AG04450 (cell line): ENCODE measurements around the gene CLCNKB. TPM values are rescaled to one million over a fixed set of nuclear protein-coding genes. Genes with fewer than 3 reads are reported as not detected.

Experiments used
- CTCF ChIA-PET: fragments of 300-600, 350-600 bp; formaldehyde crosslinking; extraction: SDS; loops from one replicate; lab custom pipeline; 2022; ENCODE audit warnings: antibody characterized with exemption, inconsistent platforms; lab: Charles Lee
- POLR2A ChIA-PET: fragments of 350-600 bp; formaldehyde crosslinking; extraction: SDS; loops from one replicate; lab custom pipeline; 2021; ENCODE audit warnings: antibody characterized with exemption, inconsistent platforms; lab: Yijun Ruan, JAX
- DNase-seq: peaks from one replicate; pipeline ENCODE4 v3.0.0-alpha.2; 2011; ENCODE audit warnings: low read depth, low spot score
- H3K27ac ChIP-seq: one replicate; pipeline ENCODE4 v1.5.1; 2012; ENCODE audit warnings: low read depth, low read length, control low read depth
- H3K27me3 ChIP-seq: one replicate; pipeline ENCODE4 v1.6.0; 2012; ENCODE audit warnings: low read length; ENCODE audit not compliant: control insufficient read depth, insufficient read depth
- H3K4me3 ChIP-seq: 2 replicates; pipeline ENCODE4 v1.5.1; 2011; ENCODE audit warnings: mild to moderate bottlenecking, low read depth, low read length, control low read depth
- H3K9me3 ChIP-seq: 2 replicates; pipeline ENCODE4 v1.5.1; 2012; ENCODE audit warnings: low read length; ENCODE audit not compliant: control insufficient read depth, insufficient read depth
- CTCF ChIP-seq: IDR thresholded peaks from 2 replicates; pipeline ENCODE4 v1.5.1; 2011; ENCODE audit warnings: low read depth, low read length, control low read depth, inconsistent platforms
- polyA plus RNA-seq: library from polyadenylated mRNA; depleted of rRNA; stranded (reverse); fragments of >200 nt; gene quantifications from 2 replicates; pipeline ENCODE4 v1.2.3, GENCODE V29; 2011

The CLCNKB gene
- polyA plus RNA-seq, 1 experiment: 0.21 TPM

- no peak for DNase-seq
- ChIA-PET CTCF (interaction anchor here (0.7 to 5.7 kb wide), 4 partner anchors 16 to 195 kb away, joined by 3 to 31 read pairs (median 6); no protein-coding TSS in a partner anchor), POLR2A (no interaction called here)
- H3K27me3 ChIP-seq: no peaks in the 10 kb centered on the region
- peaks cover 6% of the 10 kb centered on the region; the same call in 1 of the 2 replicates for H3K9me3 ChIP-seq
- TF ChIP-seq CTCF: no peak
- H3K27ac ChIP-seq: no peak overlapping the region
- no peak overlapping the region for H3K4me3 ChIP-seq
These were observed 32.7 kb upstream of the CLCNKB start for GRCh38 chr1:16010837-16011236.

- peaks cover 6% of the 10 kb centered on the region; the same call in 1 of the 2 replicates for H3K9me3 ChIP-seq
- CTCF ChIA-PET: interaction anchor here (0.8 kb wide), 2 partner anchors 42 to 197 kb away, joined by 3 to 4 read pairs; no protein-coding TSS in a partner anchor
- no peak overlapping the region for H3K4me3 ChIP-seq
- DNase-seq: no peak
- POLR2A ChIA-PET: no interaction called here
- TF ChIP-seq CTCF: no peak
- no peaks in the 10 kb centered on the region for H3K27me3 ChIP-seq
- no peak overlapping the region for H3K27ac ChIP-seq
These were observed 31.5 kb upstream of the CLCNKB start for GRCh38 chr1:16011936-16012589.

GRCh38 chr1:16012590-16013219 lies 30.9 kb upstream of the CLCNKB start:
- CTCF ChIA-PET: interaction anchor here (0.8 kb wide), 1 partner anchor 42 kb away, joined by 4 read pairs; no protein-coding TSS in a partner anchor
- H3K27ac ChIP-seq: no peak overlapping the region

GRCh38 chr1:16013220-16013907 lies 30.2 kb upstream of the CLCNKB start:
- Histone ChIP-seq H3K9me3 (peaks cover 6% of the 10 kb centered on the region; the same call in 1 of the 2 replicates), H3K27ac (no peak overlapping the region), H3K27me3 (no peaks in the 10 kb centered on the region), H3K4me3 (peak overlapping the region; percentile 40)
- no peak for DNase-seq
- TF ChIP-seq CTCF: no peak
- ChIA-PET CTCF (no interaction called here), POLR2A (interaction anchor here (0.5 kb wide), 1 partner anchor 225 kb away, joined by 3 read pairs; no protein-coding TSS in a partner anchor)

More at GRCh38 chr1:16012590-16013219, 30.9 kb upstream of the CLCNKB start:
- TF ChIP-seq CTCF: no peak
- Histone ChIP-seq H3K27me3 (no peaks in the 10 kb centered on the region), H3K9me3 (peaks cover 6% of the 10 kb centered on the region; the same call in 1 of the 2 replicates), H3K4me3 (peak overlapping the region; percentile 40)
- DNase-seq: no peak
- POLR2A ChIA-PET: no interaction called here
